Measurements from ENCODE around the gene MIER3. TPM values are rescaled to one million over a fixed set of nuclear protein-coding genes. Genes with fewer than 3 reads are reported as not detected.

Gene MIER3
- total and polyA plus RNA-seq, 2 of the 13 experiments (the other 11 are each of a cell fraction or from before 2014, with no cell fraction given), result 14.6 to 38.8 TPM

DNA sequence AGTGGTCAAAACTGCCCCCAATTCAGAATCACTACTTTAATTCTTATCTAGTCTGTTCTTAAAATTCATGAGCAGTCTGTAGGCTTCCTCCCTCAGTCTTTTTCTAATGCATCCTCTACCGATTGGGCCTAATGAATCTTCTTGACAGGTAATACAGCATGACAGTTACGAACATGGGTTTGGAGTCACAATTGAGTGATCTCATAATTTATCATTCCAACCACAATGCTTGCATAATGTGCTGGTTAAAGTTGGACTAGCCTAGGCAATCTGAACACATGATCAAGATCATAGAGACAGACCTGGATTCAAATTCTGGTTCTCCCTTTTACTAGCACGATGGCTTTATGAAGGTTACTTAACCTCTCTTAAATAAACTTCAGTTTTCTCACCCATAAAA lies 75.6 kb downstream of the MIER3 start:
- H3K27ac ChIP-seq (ENCODE audit: extremely low read length, insufficient read depth, low read length), result no peak overlapping the region
- no peaks in the 10 kb centered on the region; the same call in 1 of the 2 replicates for H4K20me1 ChIP-seq (ENCODE audit: insufficient read depth, low read length)
- FAIRE-seq (no peak), ATAC-seq (no peak), DNase-seq (ENCODE audit: low spot score) (no peak)
- intact Hi-C loops (cut with micrococcal nuclease; ENCODE audit: unreplicated experiment), result no loop called here
- TF ChIP-seq ZNF143 (CRISPR knock-in tag; IDR thresholded peaks at IDR 0.05), result no peak
- TF ChIP-seq FIP1L1 (IDR thresholded peaks at IDR 0.05; ENCODE audit: borderline replicate concordance, insufficient read depth, low read depth, low read length), result no peak
- no peak for TF ChIP-seq ZC3H13 (CRISPR knock-in tag; IDR thresholded peaks at IDR 0.05)
- TF ChIP-seq ZNF382 (CRISPR knock-in tag; IDR thresholded peaks at IDR 0.05; ENCODE audit: borderline replicate concordance), result no peak
- TF ChIP-seq ZNF772 (CRISPR knock-in tag; IDR thresholded peaks at IDR 0.05), result no peak
- TF ChIP-seq PHB2 (IDR thresholded peaks at IDR 0.05; ENCODE audit: partially characterized antibody), result no peak
- TF ChIP-seq ZFP41 (CRISPR knock-in tag; IDR thresholded peaks at IDR 0.05; ENCODE audit: borderline replicate concordance), result no peak
- TF ChIP-seq, protein P1, sequence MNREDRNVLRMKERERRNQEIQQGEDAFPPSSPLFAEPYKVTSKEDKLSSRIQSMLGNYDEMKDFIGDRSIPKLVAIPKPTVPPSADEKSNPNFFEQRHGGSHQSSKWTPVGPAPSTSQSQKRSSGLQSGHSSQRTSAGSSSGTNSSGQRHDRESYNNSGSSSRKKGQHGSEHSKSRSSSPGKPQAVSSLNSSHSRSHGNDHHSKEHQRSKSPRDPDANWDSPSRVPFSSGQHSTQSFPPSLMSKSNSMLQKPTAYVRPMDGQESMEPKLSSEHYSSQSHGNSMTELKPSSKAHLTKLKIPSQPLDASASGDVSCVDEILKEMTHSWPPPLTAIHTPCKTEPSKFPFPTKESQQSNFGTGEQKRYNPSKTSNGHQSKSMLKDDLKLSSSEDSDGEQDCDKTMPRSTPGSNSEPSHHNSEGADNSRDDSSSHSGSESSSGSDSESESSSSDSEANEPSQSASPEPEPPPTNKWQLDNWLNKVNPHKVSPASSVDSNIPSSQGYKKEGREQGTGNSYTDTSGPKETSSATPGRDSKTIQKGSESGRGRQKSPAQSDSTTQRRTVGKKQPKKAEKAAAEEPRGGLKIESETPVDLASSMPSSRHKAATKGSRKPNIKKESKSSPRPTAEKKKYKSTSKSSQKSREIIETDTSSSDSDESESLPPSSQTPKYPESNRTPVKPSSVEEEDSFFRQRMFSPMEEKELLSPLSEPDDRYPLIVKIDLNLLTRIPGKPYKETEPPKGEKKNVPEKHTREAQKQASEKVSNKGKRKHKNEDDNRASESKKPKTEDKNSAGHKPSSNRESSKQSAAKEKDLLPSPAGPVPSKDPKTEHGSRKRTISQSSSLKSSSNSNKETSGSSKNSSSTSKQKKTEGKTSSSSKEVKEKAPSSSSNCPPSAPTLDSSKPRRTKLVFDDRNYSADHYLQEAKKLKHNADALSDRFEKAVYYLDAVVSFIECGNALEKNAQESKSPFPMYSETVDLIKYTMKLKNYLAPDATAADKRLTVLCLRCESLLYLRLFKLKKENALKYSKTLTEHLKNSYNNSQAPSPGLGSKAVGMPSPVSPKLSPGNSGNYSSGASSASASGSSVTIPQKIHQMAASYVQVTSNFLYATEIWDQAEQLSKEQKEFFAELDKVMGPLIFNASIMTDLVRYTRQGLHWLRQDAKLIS (CRISPR knock-in tag; IDR thresholded peaks at IDR 0.05), result no peak
- no peak for TF ChIP-seq ZMYM4 (CRISPR knock-in tag; IDR thresholded peaks at IDR 0.05)
- TF ChIP-seq FOXA3 (CRISPR knock-in tag; IDR thresholded peaks at IDR 0.05), result no peak
- no peak for TF ChIP-seq ZSCAN9 (CRISPR knock-in tag; IDR thresholded peaks at IDR 0.05; ENCODE audit: borderline replicate concordance)
- TF ChIP-seq ZNF709 (CRISPR knock-in tag; IDR thresholded peaks at IDR 0.05), result no peak
- no peak for TF ChIP-seq GRHL1 (CRISPR knock-in tag; conservative IDR thresholded peaks at IDR 0.05)
- no peak for TF ChIP-seq PHF21A (CRISPR knock-in tag; IDR thresholded peaks at IDR 0.05)
- TF ChIP-seq CCDC6 (CRISPR knock-in tag; IDR thresholded peaks at IDR 0.05), result no peak
- no peak for TF ChIP-seq YY1 (IDR thresholded peaks at IDR 0.05; ENCODE audit: insufficient read depth, insufficient replicate concordance, low read depth, low read length)
- no peak for TF ChIP-seq CCAR2 (optimal IDR thresholded peaks at IDR 0.05; ENCODE audit: low read depth, low read length)
- TF ChIP-seq SKI (IDR thresholded peaks at IDR 0.05; ENCODE audit: partially characterized antibody), result no peak
- no peak for TF ChIP-seq ZNF33A (CRISPR knock-in tag; IDR thresholded peaks at IDR 0.05; ENCODE audit: borderline replicate concordance)
- no peak for TF ChIP-seq ZNF75D (CRISPR knock-in tag; IDR thresholded peaks at IDR 0.05; ENCODE audit: borderline replicate concordance)
- no peak overlapping the region for H3K4me2 ChIP-seq (ENCODE audit: low read depth, low read length)
- ChIA-PET POLR2A (no interaction called here), CTCF (ENCODE audit: low intra/inter-chr PET ratio, low total read pairs) (no interaction called here)
- no peaks in the 10 kb centered on the region for H3K27me3 ChIP-seq (ENCODE audit: control insufficient read depth in 1 of 2, insufficient read depth in 2 of 2, low read length in 2 of 2)
- no peak overlapping the region for H3K4me3 ChIP-seq (replicated peaks in 1 of 3; ENCODE audit: insufficient read depth in 1 of 3, low read depth in 2 of 3, low read length in 3 of 3)
- peaks cover 24 to 76% of the 10 kb centered on the region in 2 experiments for H3K36me3 ChIP-seq (replicated peaks in 1 of 2; ENCODE audit: control insufficient read depth in 1 of 2, insufficient read depth in 2 of 2, low read length in 2 of 2)
- in situ Hi-C loops (cut with HindIII; ENCODE audit: extremely low pct_ligation_motif_present, low pct_unique_long_range_greater_than_20kb), result no loop called here
- no peaks in the 10 kb centered on the region for H3K79me2 ChIP-seq (ENCODE audit: insufficient read depth, low read length)
- H3K9me3 ChIP-seq (ENCODE audit: low read length), result no peaks in the 10 kb centered on the region
- 88% methylated on average over 3 of the region's 3 CpGs for WGBS (ENCODE audit: low lambda C conversion rate)
- H3K9ac ChIP-seq (ENCODE audit: insufficient read depth, low read depth, low read length), result no peak overlapping the region
- no TSS peak for BruUV-seq (replicated peaks)
- no peaks in the 10 kb centered on the region for H3K4me1 ChIP-seq (ENCODE audit: insufficient read depth, low read length)
- no peak overlapping the region for H2AFZ ChIP-seq (ENCODE audit: low read length)
